Ovary (tissue), 3 donors: ENCODE measurements around the gene MIP.

ENCODE experiments used
- POLR2A ChIP-seq: fragments of 450-650 bp; IDR thresholded peaks from one replicate; pipeline ENCODE4 v1.6.1; 2017; ENCODE audit warnings: antibody characterized with exemption, mild to moderate bottlenecking, moderate library complexity
- TF ChIP-seq, protein P1 (sequence below), 3 donors: fragments of 450-650 bp in 2 of 3; fragments of 200-600 bp in 1 of 3; IDR thresholded peaks; one replicate each; pipeline versions ENCODE4 v1.5.1 to v1.8.0; 2016 to 2022; ENCODE audit warnings: antibody characterized with exemption in 3 of 3, mild to moderate bottlenecking in 1 of 3
- donor health status: DM: no; HTN: no; CAD: no.

DNA sequence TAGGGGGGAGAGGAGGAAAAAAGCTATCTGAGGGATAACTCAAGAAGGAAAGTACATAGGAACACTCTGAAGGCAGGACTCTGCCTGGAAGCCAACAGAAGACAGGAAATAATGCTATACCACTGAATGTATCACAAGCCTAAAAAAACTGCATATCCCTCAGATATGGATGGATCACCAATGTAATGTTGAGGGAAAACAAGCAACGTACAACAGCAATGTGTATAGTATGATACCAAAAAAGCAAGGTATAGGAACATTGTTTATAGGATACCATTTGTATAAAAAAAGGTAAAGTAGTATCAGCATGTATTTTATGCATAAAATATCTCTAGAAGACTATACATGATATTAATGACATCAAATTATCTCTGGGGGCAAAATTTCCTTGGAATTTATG is 30.1 kb upstream of the MIP start:
- TF ChIP-seq, protein P1, sequence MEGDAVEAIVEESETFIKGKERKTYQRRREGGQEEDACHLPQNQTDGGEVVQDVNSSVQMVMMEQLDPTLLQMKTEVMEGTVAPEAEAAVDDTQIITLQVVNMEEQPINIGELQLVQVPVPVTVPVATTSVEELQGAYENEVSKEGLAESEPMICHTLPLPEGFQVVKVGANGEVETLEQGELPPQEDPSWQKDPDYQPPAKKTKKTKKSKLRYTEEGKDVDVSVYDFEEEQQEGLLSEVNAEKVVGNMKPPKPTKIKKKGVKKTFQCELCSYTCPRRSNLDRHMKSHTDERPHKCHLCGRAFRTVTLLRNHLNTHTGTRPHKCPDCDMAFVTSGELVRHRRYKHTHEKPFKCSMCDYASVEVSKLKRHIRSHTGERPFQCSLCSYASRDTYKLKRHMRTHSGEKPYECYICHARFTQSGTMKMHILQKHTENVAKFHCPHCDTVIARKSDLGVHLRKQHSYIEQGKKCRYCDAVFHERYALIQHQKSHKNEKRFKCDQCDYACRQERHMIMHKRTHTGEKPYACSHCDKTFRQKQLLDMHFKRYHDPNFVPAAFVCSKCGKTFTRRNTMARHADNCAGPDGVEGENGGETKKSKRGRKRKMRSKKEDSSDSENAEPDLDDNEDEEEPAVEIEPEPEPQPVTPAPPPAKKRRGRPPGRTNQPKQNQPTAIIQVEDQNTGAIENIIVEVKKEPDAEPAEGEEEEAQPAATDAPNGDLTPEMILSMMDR (IDR thresholded peaks at IDR 0.05): no peak
- no peak for TF ChIP-seq POLR2A
